Activated T-helper 1 cell treated with anti-CD3 and anti-CD28 coated beads, Interleukin-2, amount 50 U/mL, for 16 hours (primary cell): ENCODE data around the gene AKR1C2.
"Not testable (repeated sequence)": the region's sequence is repeated elsewhere in the genome, so short reads cannot be mapped to it uniquely, and the experiment has no call there.

Source experiments
- DNase-seq, 2 donors: peaks; one replicate each; pipeline ENCODE4 v3.0.0-alpha.2; 2020; ENCODE audit warnings: low read depth in 1 of 2, low spot score in 1 of 2

AKR1C2 gene

GRCh38 chr10:5025461-5025881, 21.8 kb upstream of the AKR1C2 start:
- DNase-seq, result not testable (repeated sequence)

GRCh38 chr10:5023177-5023805, 19.6 kb upstream of the AKR1C2 start:
- no peak for DNase-seq

DNA sequence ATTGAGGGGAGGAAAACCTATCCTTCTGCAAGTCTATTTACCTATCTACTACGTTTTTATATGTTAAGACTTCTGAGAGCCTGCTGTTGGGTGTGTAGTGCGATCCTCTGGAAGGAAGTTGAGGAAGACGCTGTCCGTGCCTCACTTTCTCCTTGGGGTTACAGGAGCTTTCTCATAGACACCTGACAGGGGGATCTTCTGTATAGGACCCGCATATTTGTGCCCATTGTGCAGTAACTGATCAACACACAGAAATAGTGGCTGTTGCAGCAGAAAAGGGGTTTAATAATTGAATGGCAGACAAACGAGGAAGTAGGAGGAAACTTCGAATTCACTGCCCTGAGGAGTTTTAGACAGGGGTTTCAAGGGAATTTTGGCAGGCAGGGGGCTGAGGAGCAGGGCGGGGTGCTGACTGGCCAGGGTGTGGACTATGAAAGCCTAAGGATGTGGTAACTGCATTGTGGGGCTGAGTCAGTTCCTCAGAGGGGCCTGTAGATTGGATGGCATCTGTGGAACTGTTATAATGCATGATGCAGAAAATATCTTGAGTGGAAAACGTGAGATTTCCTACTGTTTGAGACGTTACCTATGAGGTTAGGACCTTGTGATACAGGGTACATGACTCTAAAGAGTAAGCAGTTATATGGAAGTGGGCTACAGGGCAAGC, 18.1 kb upstream of the AKR1C2 start:
- not testable (repeated sequence) for DNase-seq

- not testable (repeated sequence) for DNase-seq
Observed at GRCh38 chr10:5019770-5020612, 16.3 kb upstream of the AKR1C2 start.

DNA sequence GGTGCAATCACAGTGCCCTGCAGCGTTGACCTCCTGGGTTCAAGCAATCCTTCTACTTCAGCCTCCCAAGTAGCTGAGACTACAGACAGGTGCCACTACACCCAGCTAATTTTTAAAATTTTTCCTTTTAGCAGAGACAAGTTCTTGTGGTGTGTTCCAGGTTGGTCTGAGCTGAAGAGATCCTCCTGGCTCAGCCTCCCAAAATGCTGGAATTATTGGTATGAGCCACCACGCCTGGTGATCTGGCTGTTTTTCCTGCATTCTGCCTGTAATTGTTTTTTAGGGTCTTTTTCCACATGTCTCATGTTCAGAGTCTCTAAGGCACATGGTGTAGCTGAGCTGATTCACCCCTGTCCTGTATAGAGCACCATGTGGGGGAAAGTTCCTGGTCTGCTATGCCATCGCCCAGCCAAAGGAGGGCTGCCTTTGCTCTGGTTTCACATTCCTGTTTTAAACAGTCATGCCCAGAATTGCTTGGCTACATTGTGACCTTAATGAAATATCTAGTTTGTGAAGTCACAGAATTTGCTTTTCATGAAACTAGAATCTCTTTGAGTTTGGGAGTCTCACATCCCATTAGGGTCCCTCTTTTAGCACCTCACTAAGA, 15.1 kb upstream of the AKR1C2 start:
- DNase-seq, result not testable (repeated sequence)

DNA sequence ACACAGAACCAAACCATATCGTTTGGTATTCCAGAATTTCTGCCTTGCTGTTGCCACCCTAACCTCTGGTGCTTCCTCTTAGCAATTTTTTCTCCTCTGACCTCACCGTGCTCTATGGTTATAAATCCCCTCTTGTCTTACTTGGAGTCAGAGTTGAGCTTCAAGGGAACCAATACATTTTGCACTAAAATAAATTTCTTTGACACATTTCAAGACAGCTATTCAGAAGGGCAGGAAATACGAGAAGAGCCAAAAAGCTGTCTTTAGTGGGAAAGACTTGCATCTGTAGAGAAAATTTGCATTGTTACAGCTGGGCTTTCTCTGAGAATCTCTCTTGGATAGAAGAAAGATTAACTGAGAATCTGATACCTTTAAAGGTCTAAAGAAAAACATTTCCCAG, 14.5 kb upstream of the AKR1C2 start:
- no peak for DNase-seq

- no peak for DNase-seq
Observed at GRCh38 chr10:5014936-5015335, 11.3 kb upstream of the AKR1C2 start.

- not testable (repeated sequence) for DNase-seq
Observed at GRCh38 chr10:5014200-5014910, 10.7 kb upstream of the AKR1C2 start.

DNA sequence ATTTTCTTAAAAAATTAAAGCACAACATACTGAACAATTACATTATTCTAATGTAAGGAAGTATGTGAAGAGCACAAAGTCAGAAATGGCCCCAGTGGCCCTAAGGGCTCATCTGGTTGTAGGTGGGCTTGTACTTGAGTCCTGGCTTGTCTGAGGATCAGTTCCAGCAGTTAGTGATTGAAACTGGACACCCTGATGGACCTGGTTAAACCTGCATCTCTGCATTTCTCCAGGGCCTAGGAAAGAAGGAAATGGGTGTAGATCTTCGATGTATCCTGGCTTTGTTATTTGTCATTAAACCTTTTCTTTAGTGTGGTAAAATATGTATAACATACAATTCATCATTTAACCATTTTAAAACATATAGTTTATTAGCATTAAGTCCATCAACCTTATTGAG, 9.7 kb upstream of the AKR1C2 start:
- no peak for DNase-seq

GRCh38 chr10:5012595-5012994, 8.9 kb upstream of the AKR1C2 start:
- DNase-seq, result no peak

- not testable (repeated sequence) for DNase-seq
Observed at GRCh38 chr10:5011392-5011791, 7.7 kb upstream of the AKR1C2 start.

DNA sequence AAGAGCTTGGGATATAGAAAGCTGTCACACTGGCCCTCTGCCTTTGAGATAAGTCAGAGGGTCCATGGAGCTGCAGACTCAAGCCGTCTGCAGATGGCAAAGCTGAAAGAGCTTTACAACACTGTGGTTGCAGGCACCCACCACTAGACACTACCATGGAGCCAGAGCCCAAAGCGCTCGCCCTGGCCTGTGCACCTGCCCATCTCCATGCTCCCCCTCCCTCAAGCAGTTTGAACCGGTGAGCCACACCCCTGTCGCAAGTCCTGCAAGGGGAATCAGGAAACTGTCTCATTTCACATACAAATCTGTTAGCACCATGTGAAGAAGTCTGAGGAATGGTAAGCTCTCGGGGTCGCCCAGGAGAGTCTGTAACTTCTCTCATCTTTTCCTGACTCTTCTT, 6.4 kb upstream of the AKR1C2 start:
- not testable (repeated sequence) for DNase-seq

GRCh38 chr10:5008857-5009548, 5.3 kb upstream of the AKR1C2 start:
- not testable (repeated sequence) for DNase-seq

DNA sequence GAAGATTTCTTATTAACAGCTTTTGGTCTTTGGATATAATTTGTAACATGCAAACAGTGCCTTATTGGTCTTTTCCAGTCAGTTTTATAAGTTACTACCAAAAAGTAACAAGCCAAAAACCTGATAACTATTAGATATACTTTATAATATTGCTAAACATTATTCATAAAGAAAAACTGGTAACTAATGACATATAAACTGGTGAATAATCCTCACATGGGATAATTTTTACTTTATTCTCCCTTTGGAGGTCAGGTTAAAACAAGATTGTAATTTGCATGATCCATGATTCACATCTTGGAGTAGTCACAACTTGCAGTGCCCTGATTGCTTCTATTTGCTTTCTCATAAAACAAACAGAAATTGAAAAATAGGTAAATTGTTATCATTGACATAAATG, 844 bp upstream of the AKR1C2 start:
- DNase-seq, result not testable (repeated sequence)

GRCh38 chr10:5004030-5004385, 351 bp upstream of the AKR1C2 start:
- not testable (repeated sequence) for DNase-seq

GRCh38 chr10:5002013-5002727, 1.5 kb downstream of the AKR1C2 start:
- DNase-seq, result no peak

DNA sequence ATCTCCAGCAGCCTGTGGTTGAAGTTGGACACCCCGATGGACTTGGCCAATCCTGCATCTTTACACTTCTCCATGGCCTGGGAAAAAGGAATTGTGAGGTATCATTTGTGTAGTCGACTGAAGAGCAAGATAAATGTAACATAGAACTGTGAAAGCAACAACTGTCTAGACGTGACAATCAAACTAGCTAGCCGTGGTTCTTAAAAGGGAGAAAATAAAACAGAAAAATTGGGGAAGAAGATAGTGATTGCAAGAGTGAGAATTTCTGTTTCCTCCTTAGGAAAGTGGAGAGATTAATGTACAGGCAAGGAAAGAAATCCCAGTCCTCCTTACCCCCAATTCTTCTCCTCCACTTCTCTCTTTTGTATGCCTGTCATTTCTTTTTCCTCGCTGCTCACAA, 5.0 kb downstream of the AKR1C2 start:
- no peak for DNase-seq

DNA sequence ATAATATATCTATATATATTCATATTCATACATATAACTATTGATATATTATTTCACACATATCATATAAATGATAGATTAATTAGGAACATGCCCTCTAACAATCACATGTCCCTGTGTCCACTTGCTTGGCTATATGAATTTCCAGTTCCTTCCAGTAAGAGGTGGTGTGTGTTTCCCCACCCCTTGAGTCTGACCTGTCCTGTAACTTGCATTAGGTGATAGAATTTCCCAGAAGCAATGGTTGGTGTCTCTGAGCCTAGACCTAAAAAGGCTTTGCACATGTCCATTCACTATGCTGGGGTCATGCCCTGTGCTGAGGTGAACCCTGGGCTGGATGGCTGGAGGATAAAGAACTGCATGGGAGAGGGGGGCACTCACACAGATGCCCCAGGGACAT, 9.4 kb downstream of the AKR1C2 start:
- DNase-seq, result not testable (repeated sequence)

DNA sequence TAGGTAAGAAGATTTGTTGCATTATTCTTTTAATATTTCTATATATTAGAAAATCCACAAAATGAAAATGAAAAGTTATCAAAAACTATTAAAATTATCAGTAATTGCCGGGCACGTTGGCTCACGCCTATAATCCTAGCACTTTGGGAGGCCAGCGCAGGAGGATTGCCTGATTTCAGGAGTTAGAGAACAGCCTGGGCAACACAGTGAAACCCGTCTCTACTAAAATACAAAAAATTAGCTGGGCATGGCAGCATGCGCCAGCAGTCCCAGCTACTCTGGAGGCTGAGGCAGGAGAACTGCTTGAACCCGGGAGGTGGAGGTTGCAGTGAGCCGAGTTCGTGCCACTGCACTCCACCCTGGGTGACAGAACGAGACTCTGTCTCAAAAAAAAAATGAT, 11.1 kb downstream of the AKR1C2 start:
- not testable (repeated sequence) for DNase-seq

- not testable (repeated sequence) for DNase-seq
Observed at GRCh38 chr10:4991463-4991862, 12.2 kb downstream of the AKR1C2 start.
